ENCODE results near the gene CLPSL1.

Gene CLPSL1

DNA sequence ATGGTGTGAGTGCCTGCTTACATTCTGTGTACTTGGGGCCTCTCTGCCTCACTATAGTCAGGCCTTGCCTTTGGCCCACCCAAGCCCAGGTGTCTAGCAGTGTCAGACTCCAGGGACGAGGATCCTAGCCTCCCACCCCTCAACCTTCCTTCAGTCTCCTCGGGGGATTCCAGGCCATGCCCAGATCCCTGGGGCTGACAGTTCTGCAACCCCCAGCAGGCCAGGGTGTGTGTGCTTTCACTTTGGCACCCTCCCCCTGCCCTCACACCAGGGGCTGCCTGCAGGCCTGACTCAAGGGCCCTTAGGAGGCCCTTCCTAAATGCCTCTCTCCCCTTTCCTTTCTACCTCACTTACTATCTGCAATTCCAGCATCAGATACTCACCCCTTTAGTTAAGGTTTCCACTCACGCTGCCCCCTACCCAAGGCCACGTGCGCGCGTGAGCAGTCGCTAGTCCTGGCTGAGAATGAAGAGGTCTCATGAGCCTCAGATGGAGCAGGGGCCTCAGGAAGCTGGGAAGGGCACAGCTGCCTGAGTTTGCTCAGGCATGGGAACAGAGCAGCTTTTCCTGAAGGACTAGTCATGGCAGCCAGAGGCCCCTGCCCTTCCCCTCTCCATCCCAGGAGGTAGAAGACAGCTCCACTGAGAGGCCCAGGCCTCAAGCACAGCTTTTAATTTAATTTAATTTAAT lies 17.2 kb downstream of the CLPSL1 start:
- DNase-seq = no peak

DNA sequence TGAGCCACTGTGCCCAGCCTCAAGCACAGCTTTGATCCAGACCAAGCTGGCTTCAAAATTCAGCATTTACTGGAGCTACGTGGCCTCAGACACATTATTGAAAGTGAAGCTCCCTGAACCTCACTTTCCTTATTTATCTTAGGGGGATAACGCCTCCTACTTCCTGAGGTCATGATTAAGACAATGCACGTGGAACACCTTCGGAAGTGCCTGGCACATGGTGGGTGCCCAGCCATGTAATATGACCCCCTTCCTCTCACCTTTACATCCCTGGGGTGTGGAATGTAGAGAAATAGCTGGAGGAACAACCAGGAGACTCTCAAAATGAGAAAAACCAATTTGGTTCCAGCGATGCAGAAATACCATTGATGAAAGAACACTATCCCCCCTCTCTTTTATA lies 17.9 kb downstream of the CLPSL1 start:
- no peak for DNase-seq

DNA sequence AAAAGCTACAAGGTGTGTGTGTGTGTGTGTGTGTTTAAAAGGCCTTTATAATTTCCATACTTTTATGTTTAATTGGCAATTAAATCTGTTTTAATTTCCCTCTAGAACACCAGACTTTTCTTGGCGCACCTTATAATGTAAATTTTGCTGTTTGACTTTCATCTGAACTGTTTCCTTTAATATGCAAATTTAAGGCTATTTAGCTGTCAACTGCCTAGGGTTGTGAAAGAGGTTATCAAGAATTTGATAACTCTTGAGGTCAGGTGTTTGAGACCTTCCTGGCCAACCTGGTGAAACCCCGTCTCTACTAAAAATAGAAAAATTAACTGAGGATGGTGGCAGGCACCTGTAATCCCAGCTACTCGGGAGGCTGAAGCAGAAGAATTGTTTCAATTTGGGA lies 20.3 kb downstream of the CLPSL1 start:
- DNase-seq = no peak

DNA sequence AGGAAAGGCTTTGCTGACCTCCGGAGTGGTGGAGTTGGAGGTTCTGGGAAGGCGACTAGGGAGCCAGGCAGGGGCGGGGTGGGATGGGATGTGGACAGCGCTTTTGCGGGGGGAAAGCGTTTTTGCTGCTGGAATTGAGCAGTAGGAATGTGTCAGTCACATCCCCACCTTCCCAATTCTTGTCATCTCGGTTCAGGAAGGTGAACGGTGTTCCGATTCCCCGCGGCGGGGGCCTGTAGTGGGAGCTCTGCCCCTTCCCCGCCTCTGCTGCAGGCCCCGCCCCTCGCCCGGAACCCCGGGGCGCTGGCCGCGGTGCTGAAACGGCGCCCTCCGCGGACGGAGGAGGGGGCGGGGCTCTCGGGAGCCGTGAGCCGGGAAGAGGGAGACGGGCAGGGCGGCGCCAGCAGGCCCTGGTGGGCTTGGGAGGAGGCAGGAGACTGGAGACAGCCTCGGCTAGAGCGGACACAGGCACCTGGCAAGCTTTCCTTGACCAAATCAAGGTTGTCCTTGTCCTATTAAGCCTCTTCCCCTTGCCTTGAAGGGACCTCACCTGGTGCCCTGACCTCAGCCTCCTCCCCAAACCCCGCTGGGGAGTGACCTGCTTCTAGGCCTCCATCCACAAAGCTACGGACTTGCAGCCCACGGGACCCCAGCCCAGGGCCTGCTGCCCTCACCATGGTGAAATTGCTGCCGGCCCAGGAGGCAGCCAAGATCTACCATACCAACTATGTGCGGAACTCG lies 24.3 kb downstream of the CLPSL1 start, which contains the start of gene LHFPL5:
Gene LHFPL5 (plus strand): TSS at position 357 of the 741 bp plus-strand sequence. CDS start 319 bp downstream, at position 676.
- DNase-seq = peak; percentile 47

DNA sequence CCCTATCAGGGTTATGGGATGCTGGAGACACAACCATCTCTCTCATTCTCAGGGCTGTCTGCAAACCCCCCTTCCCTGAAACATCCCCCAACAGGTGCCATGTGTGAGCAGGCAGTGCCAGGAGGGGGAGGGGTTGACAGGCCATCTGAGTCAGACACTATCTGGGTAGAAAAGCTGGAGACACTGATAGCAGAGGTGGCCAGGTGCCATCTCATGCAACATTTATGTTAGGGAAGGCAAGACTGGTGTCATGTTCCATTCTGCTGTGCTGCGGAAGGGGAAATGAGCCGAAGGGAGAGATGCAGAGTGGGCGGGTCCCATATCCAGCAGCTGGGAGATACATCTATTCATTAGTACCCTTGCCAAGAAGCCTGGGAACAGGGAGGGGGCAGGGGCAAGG lies 27.9 kb downstream of the CLPSL1 start:
- DNase-seq = no peak

DNA sequence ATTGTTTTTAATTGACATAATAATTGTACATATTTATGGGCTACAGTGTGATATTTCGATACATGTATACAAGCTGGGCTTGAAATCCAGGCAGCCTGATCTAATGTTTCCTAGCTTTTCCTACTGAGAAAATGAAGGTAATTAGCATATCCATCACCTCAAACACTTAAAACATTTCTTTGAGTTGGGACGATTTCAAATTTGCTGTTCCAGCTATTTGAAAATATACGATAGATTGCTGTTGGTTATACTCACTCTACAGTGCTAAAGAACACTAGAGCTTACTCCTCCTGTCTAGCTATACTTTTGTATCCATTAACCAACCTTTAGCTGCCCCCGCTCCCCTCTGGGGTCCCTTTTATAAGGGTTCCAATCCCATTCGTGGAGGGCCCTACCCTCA lies 29.0 kb downstream of the CLPSL1 start:
- DNase-seq = no peak

DNA sequence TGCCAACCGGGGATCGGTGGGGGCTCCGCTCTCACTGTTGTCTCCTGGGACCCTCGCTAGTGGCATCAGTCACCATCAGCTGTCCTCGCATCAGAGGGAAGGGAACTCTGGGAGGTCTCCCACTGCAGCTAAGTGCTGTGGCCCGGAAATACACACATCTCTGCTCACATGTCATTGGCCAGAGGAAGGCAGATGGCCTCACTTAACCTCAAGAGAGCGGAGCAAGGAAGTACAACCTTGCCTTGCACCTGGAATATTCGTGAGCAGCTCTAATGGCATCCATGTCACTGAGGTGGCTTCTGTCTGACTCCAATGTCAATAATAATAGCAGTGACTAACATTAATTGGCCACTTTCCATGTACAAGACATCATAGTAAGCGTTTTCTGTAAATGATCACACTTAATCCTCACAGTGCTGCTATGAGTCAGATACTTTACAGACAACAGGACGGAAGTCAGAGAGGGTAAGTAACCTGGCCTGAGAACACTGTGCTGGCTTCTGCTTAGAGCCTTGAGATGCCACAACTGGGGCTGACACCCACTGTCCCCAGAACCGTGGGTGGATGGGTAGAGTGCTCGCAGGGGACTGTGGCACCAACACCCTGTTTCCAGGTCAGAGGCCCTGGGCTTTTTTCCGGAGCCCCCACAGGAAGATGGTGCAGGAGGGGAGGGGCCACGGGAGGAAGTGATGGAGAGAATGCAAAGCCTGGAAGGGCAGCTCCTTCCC lies 30.3 kb downstream of the CLPSL1 start:
- no peak for DNase-seq

DNA sequence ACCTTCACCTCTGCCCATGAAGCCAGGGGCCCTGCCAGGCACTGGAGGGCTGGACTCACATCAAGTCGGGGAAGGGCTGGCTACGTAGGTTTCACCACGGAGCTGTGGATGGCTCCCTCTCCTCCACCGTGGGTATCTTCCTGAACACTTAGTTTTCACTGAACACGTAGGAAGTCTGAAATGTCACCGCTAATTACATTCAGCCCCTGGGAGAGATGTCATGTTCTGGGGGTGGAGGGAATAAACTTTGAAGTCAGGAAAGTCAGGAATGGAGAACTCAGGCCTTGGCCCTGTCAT lies 30.8 kb downstream of the CLPSL1 start:
- no peak for DNase-seq

DNA sequence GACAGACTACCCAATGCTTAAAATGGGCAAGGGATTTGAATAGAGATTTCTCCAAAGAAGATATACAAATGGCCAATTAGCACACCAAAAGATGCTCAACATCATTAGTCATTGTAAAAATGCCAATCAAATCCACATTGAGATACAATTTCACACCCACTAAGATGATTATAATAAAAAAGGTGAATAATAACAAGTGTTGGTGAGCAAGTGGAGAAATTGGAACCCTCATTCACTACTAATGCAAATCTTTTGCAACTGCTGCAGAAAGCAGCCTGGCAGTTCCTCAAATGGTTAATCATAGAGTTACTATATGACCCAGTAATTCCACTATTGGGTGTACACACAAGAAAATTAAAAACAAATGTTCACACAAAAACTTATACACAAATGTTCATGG lies 36.7 kb downstream of the CLPSL1 start:
- DNase-seq = no peak

DNA sequence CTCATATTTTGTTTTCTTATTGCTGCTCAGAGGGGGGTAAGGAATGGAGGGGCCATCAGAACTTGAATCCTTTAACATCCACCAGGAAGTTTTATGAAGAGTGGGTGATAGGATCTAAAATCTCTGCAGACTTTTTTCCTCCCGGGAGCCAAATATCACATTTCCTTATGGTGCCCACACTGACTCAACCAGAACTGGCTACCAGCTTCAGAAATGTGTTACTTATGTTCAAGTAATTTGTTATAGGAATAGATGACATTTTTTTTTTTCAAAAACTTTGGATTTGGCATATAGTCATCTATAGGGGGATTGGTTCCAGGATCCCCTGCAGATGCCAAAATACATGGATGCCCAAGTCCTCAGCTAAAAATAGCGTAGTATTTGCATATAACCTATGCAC lies 42.8 kb downstream of the CLPSL1 start:
- DNase-seq = no peak

DNA sequence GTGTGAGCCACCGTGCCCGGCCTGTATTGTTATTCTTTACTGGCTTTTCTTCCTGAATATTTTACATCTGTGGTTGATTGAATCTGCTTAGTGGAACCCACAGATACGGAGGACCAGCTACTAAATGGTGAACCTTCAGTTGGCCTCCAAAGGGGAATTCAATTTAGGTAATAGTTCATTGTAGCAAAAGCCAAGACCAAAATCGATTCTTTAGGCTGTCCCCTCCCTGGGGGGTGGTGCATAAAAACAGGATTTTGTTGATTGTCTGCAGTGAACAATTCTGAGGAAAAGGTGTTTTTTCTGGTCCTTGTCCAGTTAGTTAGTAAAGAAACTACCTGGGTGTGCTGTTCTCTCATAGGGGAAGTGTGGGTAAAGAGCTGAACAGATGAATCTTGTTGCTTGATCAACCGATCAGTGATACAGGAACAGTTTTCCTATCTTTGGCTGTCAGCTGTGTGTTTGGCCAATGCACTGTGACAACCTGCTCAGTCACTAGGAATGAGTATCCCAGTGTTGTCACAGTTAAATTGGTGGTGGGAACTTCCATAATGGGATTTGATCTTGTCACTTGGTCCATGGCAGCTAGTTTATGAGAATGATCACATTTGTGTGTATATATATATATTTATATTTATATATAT lies 43.9 kb downstream of the CLPSL1 start:
- no peak for DNase-seq

DNA sequence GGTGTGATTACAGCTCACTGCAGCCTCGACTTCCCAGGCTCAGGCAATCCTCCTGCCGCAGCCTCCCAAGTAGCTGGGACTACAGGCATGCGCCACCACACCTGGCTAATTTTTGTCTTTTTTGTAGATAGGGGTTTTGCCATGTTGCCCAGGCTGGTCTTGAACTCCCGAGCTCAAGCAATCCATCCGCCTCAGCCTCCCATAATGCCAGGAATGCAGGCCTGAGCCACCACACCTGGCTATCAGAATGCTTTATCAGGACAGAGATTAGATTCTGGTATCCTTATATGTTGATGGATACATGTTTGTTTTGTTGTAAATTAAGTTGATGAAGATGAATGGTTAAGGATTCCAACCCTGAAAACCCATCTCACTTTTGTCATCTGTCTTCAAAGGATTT lies 48.5 kb downstream of the CLPSL1 start:
- no peak for DNase-seq

DNA sequence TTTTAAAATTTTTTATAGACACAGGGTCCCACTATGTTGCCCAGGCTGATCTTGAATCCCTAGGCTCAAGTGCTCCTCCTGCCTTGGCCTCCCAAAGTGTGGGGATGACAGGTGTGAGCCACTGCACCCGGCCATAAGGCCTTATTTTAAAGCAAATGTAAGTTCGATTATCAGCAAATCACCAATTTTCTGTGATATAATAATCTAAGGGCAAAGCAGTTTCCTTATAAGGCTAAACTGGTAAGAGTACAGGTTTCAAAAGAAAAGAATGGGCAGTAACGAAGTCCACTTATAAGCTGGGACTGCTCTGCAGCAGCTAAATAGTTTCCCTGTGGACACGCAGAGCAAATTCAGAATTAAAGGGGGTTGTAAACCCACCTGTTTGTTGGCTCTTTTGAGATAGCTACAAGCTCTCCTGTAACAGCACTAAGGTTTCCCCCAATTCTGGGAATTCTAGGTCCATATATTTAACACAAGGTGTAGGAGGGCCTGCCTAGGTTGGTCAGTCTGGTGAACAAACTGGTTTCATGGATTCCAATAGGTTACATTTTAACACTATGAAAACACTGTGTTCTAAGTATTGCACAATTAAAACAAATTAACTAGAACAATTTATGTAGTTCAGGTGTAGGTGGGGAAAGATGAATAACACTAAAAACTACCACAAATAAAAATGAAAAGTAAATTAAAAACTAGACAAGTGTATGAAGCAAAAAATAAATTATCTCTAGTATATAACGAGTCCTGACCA lies 50.6 kb downstream of the CLPSL1 start:
- DNase-seq = no peak

DNA sequence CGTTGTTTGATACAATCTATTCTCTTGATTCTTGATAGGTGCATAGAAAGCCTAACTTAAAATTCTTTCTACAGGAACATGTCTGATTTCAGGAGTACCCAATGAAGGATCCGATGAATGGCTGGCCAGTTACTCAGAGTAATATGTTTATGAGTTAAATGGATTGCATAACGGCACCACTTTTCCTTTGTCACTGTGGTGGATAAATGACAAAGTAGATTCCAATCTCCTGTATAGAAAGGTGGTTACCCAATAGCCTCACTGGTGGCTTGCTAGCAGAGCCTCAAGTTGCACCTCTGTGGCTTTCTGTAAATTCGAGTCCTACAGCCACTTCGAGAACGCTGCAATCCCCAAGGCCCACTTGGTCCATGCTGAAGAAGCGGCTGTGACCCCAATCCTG lies 52.7 kb downstream of the CLPSL1 start:
- DNase-seq = no peak

All from activated naive CD4-positive, alpha-beta T cell treated with Interleukin-2 at 50 U/mL for 16 hours (primary cell).